ENCODE results near the gene CAV2.

CAV2 gene

DNA sequence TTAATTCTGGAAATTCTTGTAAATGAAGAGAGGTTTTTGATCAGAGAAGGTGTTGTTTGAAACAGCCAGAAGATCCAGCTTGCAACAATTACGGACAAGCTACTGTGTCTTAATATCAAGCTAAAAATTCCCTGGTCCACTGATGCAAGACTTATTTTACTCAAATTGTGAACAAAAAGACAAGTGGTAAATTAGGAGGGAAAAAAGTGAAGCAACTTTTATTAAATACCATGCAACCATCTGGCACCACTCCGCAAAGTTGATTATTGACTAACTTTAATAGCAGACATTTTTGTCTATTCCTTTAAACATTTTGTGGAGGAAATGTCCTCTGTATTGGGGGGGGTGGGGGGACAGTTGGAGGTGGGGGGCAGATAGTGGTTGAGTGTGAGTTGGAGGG, 5.1 kb upstream of the CAV2 start:
- no peaks in the 10 kb centered on the region for H3K36me3 ChIP-seq (ENCODE audit: low read depth)
- DNase-seq (ENCODE audit: low spot score) (no peak), ATAC-seq (ENCODE audit: low read depth) (no peak)

DNA sequence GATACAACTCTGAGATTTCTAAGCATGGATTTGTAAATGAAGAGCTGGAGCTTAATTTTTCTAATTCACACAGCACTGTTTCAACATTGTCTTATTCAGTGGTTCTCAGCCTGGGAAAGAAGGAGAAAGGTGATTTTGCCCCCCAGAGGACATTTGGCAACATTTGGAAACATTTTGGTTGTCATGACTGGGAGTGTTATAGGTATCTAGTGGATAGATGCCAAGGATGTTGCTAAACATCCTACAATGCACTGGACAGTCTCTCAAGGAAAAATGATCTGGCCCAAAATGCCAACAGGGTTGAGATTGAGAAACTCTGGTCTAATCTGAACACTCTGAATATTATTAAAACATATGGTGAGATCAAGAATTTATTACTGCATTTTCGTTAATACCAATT, 3.8 kb upstream of the CAV2 start:
- TF ChIP-seq, protein P1, sequence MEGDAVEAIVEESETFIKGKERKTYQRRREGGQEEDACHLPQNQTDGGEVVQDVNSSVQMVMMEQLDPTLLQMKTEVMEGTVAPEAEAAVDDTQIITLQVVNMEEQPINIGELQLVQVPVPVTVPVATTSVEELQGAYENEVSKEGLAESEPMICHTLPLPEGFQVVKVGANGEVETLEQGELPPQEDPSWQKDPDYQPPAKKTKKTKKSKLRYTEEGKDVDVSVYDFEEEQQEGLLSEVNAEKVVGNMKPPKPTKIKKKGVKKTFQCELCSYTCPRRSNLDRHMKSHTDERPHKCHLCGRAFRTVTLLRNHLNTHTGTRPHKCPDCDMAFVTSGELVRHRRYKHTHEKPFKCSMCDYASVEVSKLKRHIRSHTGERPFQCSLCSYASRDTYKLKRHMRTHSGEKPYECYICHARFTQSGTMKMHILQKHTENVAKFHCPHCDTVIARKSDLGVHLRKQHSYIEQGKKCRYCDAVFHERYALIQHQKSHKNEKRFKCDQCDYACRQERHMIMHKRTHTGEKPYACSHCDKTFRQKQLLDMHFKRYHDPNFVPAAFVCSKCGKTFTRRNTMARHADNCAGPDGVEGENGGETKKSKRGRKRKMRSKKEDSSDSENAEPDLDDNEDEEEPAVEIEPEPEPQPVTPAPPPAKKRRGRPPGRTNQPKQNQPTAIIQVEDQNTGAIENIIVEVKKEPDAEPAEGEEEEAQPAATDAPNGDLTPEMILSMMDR (IDR thresholded peaks at IDR 0.05; ENCODE audit: poor library complexity, severe bottlenecking) = peak; percentile 44
- no peak overlapping the region for H3K4me3 ChIP-seq (ENCODE audit: severe bottlenecking)
- peak overlapping the region; percentile 96 for H3K27ac ChIP-seq (ENCODE audit: poor library complexity, severe bottlenecking)
- ATAC-seq (ENCODE audit: low read depth) (peak; percentile 3; the same call in 1 of the 3 replicates), DNase-seq (ENCODE audit: low spot score) (no peak)
- H3K4me1 ChIP-seq (ENCODE audit: insufficient read depth, poor library complexity, severe bottlenecking) = peaks cover 21% of the 10 kb centered on the region
- H3K27me3 ChIP-seq (ENCODE audit: insufficient read depth, poor library complexity, severe bottlenecking) = no peaks in the 10 kb centered on the region
- no peaks in the 10 kb centered on the region for H3K9me3 ChIP-seq (ENCODE audit: severe bottlenecking)
- peaks cover 8% of the 10 kb centered on the region for H3K36me3 ChIP-seq (ENCODE audit: low read depth)

More for the DNA sequence above, 5.1 kb upstream of the CAV2 start:
- TF ChIP-seq, protein P1 (IDR thresholded peaks at IDR 0.05; ENCODE audit: poor library complexity, severe bottlenecking) = no peak
- Histone ChIP-seq H3K4me1 (ENCODE audit: insufficient read depth, poor library complexity, severe bottlenecking) (peaks cover 21% of the 10 kb centered on the region), H3K9me3 (ENCODE audit: severe bottlenecking) (no peaks in the 10 kb centered on the region), H3K4me3 (ENCODE audit: severe bottlenecking) (no peak overlapping the region), H3K27me3 (ENCODE audit: insufficient read depth, poor library complexity, severe bottlenecking) (no peaks in the 10 kb centered on the region), H3K27ac (ENCODE audit: poor library complexity, severe bottlenecking) (peak overlapping the region; percentile 96)

DNA sequence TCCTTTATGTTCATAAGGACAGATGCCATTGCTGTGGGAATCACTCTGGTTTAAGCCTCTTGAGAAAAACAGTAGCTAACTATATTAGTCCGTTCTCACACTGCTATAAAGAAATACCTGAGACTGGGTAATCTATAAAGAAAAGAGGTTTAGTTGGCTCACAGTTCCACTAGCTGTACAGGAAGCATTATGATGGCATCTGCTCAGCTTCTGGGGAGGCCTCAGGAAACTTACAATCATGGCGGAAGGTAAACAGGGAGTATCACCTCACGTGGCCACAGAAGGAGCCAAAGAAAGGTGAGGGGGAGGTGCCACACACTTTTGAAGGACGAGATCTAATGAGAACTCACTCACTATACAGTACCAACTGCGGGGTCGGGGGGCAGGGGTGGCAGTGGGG, 2.9 kb upstream of the CAV2 start:
- no peak for ATAC-seq (ENCODE audit: low read depth)
- Histone ChIP-seq H3K36me3 (ENCODE audit: low read depth) (peaks cover 18% of the 10 kb centered on the region), H3K9me3 (ENCODE audit: severe bottlenecking) (no peaks in the 10 kb centered on the region), H3K4me3 (ENCODE audit: severe bottlenecking) (no peak overlapping the region), H3K27me3 (ENCODE audit: insufficient read depth, poor library complexity, severe bottlenecking) (no peaks in the 10 kb centered on the region), H3K4me1 (ENCODE audit: insufficient read depth, poor library complexity, severe bottlenecking) (peaks cover 24% of the 10 kb centered on the region), H3K27ac (ENCODE audit: poor library complexity, severe bottlenecking) (peak overlapping the region; percentile 96)
- no peak for DNase-seq (ENCODE audit: low spot score)
- TF ChIP-seq, protein P1 (IDR thresholded peaks at IDR 0.05; ENCODE audit: poor library complexity, severe bottlenecking) = no peak

DNA sequence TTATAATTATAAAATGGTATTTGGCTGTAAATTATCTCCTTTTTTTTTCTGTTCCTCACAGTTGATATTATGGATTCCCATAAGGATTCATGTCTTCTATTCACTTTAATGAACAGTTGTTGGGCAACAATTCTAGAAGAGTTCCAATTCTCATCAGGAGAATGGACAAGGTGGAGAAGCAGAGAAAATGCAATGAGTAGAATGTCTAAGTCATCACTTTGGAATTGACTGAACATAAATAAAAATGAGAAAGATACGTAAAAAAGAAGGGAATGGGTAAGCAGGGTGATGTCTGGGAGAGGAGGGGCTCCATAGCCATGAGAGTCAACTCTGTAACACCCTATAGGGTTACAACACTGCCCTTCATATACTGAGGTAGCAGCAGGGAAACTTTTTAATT, 1.8 kb upstream of the CAV2 start:
- Histone ChIP-seq H3K9me3 (ENCODE audit: severe bottlenecking) (no peaks in the 10 kb centered on the region), H3K27ac (ENCODE audit: poor library complexity, severe bottlenecking) (peak overlapping the region; percentile 96), H3K4me1 (ENCODE audit: insufficient read depth, poor library complexity, severe bottlenecking) (peaks cover 32% of the 10 kb centered on the region), H3K4me3 (ENCODE audit: severe bottlenecking) (no peak overlapping the region), H3K27me3 (ENCODE audit: insufficient read depth, poor library complexity, severe bottlenecking) (no peaks in the 10 kb centered on the region), H3K36me3 (ENCODE audit: low read depth) (peaks cover 28% of the 10 kb centered on the region)
- TF ChIP-seq, protein P1 (IDR thresholded peaks at IDR 0.05; ENCODE audit: poor library complexity, severe bottlenecking) = no peak
- no peak for DNase-seq (ENCODE audit: low spot score)
- ATAC-seq (ENCODE audit: low read depth) = no peak

DNA sequence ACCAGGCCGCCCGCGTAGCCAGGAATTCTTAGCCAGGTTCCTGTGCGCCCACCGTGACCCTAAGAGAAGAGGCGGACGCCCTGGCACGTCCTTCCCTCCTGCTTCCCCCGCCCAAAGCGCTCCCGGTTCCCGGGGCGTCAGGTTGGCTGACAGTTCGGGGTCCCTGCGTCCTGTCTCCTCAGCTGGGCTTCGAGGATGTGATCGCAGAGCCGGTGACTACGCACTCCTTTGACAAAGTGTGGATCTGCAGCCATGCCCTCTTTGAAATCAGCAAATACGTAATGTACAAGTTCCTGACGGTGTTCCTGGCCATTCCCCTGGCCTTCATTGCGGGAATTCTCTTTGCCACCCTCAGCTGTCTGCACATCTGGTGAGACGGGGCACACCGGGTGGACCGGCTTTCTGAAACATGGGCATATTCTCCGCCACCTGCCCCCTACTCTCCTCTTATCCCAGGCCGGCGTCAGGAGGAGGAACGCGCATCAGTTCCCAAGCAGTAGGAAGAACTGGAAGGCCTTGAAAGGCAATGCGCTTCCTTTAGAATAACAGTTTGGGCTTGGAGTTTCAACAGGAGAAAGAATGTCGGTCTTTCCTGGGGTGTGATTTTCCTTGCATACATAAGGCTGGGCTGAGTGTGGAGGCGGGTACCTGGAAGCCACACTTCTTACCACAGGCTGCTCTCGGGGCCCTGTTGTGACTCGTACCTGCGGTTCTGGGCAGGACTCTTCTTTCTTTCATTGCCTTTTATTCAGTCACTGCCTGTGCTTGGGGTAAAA, 728 bp downstream of the CAV2 start:
- peak overlapping the region; percentile 96 for H3K27ac ChIP-seq (ENCODE audit: poor library complexity, severe bottlenecking)
- peaks cover 53% of the 10 kb centered on the region for H3K4me1 ChIP-seq (ENCODE audit: insufficient read depth, poor library complexity, severe bottlenecking)
- H3K27me3 ChIP-seq (ENCODE audit: insufficient read depth, poor library complexity, severe bottlenecking) = no peaks in the 10 kb centered on the region
- no peaks in the 10 kb centered on the region for H3K9me3 ChIP-seq (ENCODE audit: severe bottlenecking)
- peak; percentile 79 for DNase-seq (ENCODE audit: low spot score)
- peaks cover 50% of the 10 kb centered on the region for H3K36me3 ChIP-seq (ENCODE audit: low read depth)
- TF ChIP-seq, protein P1 (IDR thresholded peaks at IDR 0.05; ENCODE audit: poor library complexity, severe bottlenecking) = no peak
- H3K4me3 ChIP-seq (ENCODE audit: severe bottlenecking) = peak overlapping the region; percentile 91
- peak; percentile 66 for ATAC-seq (ENCODE audit: low read depth)

Measured in RWPE2 (cell line).